Erythroblast (primary cell): ENCODE results near the gene UGT1A4.

Experiments used
- GATA1 ChIP-seq: IDR thresholded peaks from 2 replicates; pipeline ENCODE4 v1.6.1; 2011; ENCODE audit warnings: low read depth, mild to moderate bottlenecking, control low read depth, low read length, moderate library complexity
- POLR2A ChIP-seq: IDR thresholded peaks from 2 replicates; pipeline ENCODE4 v1.6.1; 2011; ENCODE audit warnings: mild to moderate bottlenecking, low read length

- TF ChIP-seq POLR2A (no peak), GATA1 (no peak)
Measured at GRCh38 chr2:233713262-233713615, 5.3 kb upstream of the UGT1A4 start.
